ENCODE measurements around the gene RPS24. TPM values are rescaled to one million over a fixed set of nuclear protein-coding genes. Genes with fewer than 3 reads are reported as not detected.
A peak's percentile ranks its signal among the peaks of the same experiment; 100 is the strongest.

The RPS24 gene
- total RNA-seq, 1 experiment from 2014 or later, result 2,900 TPM

DNA sequence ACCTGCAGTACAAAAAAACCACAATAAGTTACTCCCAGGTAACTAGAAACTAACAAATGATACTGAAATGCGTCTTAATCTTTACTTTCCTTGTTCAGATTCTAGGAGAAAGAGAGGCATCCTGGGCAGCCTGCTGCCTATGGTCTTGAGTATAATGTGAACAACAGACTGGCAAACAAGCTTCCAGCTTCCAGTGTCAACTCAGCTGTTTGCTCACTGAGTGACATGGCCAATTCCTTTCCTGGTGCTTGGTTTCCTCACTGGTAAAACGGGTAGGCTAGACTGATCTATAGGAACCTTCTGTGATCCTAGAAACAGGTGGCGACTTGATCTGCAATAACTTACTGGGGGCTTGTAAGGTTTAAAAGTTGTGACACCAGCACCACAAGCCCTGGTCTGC, 14.4 kb upstream of the RPS24 start:
- in situ Hi-C loops (cut with HindIII; ENCODE audit: low pct_unique_long_range_greater_than_20kb, low sequenced_read_pairs), result no loop called here
- no peak for DNase-seq (ENCODE audit: low read depth, low spot score)

DNA sequence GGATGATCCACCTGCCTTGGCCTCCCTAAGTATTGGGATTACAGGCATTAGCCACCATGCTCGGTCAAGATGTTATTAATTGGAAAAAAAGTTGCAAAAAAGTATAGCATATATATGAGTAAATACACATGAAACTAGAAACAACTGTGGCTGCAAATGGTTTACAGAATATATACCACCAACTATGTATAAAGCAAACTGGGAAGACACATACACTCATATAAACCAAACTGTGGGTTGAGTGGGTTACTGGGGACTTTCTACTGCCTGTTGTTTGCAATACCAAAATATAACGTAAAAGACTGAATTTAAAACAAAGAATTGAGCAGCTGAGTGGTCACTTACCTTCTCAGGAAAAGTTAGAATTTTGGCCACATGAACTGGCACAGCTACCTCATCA, 12.5 kb upstream of the RPS24 start:
- in situ Hi-C loops (cut with HindIII; ENCODE audit: low pct_unique_long_range_greater_than_20kb, low sequenced_read_pairs), result no loop called here
- no peak for DNase-seq (ENCODE audit: low read depth, low spot score)

DNA sequence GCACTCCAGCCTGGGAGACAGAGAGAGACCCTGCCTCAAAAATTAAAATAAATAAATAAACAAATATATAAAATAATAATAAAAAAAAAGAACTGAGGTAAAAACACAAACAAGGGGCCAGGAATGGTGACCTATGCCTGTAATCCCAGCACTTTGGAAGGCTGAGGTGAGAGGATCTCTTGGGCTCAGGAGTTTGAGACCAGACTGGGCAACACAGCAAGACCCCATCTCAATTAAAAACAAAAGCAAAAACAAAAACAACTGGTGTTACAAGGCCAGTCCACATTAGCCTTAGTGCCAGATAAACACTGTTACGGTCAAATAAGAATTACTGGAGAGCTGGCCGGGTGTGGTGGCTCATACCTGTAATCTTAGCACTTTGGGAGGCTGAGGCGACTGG, 9.9 kb upstream of the RPS24 start:
- no peak for DNase-seq (ENCODE audit: low read depth, low spot score)
- in situ Hi-C loops (cut with HindIII; ENCODE audit: low pct_unique_long_range_greater_than_20kb, low sequenced_read_pairs), result no loop called here

DNA sequence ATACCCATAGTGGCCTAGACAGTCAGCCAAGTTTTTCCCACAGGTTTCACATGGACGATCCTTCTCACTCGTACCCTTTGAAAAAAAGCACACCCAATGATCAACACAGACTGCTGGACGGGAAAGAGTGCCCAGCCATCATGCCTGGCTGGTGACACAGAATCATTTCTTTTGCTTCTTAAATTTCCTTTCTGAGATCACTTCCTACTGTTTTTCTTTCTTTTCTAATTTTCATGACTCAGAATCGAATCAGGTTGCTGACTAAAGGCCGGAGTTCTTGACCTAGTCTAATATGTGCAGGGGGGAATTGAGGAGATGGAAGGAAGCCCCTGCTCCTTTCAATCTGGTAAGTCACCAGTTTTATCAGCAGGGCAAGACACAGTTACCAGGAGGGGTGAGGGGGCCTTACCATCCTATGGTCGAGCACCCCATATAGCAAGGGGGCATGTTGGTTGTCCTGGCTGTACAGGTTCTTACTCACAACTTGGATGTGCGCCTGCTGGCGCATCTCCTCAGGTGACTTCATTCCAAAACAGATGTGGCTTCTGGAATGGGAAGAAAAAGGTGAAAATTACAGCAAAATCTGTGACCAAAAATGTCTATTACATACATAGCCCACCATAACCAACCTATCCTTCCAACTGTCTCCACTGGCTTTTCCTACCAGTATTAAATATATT, 7.8 kb upstream of the RPS24 start:
- no peak for DNase-seq (ENCODE audit: low read depth, low spot score)
- in situ Hi-C loops (cut with HindIII; ENCODE audit: low pct_unique_long_range_greater_than_20kb, low sequenced_read_pairs), result no loop called here

DNA sequence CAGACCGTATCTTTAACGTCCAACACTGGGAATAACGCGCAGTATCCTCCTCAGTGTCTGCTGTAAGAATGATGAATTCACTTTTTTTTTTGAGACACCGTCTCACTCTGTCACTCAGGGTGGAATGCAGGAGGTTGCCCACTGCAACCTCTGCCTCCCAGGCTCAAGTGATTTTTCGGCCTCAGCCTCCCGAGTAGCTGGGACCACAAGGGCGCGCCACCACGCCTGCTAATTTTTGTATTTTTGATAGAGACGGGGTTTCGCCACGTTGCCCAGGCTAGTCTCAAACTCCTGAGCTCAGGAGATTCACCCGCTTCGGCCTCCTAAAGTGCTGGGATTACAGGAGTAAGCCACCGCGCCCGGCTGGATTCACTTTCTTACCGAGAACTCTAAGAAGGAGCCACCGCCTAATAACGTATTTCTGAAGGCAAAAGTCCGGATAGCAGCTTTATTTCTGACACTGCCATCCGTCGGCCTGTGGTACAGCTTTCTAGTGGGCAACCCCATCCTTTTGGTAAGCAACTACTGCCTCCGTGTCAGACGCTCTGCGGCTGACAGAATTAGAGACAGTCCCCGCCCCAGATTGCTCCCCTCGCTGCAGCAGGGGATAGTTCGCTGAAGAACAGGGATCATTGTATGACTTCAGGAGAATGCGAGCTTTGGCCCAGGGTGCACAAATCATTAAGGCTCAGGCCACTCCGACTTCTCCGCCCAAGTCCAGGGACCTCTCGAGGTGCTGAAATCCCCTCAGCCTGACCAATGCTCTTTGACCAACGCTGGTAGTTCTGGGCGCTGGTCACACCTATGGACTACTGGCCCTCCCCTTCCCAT, 5.0 kb upstream of the RPS24 start:
- DNase-seq (ENCODE audit: low read depth, low spot score), result no peak
- in situ Hi-C loops (cut with HindIII; ENCODE audit: low pct_unique_long_range_greater_than_20kb, low sequenced_read_pairs), result no loop called here

DNA sequence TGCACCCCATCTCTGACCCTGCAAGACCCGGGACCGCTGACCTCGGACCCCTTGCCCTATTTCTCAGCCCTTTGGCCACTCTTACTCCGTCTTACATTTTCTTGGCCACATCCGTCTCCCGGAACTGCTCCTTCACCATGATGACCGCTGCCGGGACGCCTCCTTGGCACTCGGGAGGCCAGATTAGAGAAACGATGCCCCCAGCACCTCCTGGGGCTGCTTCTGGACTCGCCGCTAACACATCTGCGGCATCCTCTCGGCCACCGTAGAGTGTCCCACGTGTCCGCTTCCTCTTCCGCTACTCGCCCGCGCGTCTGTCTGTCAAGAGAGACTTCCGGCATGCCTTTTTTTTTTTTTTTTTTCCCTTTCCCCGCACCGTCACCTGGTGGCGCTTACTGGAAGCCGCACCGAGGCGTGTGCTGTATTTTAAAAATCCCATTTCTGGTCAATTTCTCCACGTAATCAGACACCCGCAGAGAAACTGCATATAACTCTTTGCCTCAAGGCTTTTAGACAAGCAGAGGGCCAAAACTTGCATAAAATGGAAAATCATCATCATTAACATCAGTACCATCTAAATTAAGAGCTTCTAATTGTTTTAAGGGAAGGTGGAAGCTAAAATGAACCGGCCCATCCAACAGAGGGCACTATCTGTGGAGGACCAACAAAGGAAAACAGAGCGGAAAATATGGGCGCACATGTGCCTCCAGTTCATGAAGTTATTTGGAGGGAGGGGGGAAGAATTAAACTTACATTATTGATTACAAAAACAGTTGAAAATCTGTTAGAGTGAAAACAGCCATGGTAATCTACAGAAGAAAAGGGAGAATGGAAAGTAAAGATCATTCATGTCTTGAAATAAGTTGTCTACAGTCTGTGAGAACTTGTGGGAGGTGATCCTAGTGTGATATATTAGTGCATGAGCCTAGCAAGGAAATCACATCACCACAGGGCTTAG, 4.1 kb upstream of the RPS24 start, which contains the start of gene POLR3A:
POLR3A (minus strand) TSS at position 247 of the 958 bp plus-strand sequence; CDS start at position 139, 108 bp downstream.
- peak; percentile 95 for DNase-seq (ENCODE audit: low read depth, low spot score)
- in situ Hi-C loops (cut with HindIII; ENCODE audit: low pct_unique_long_range_greater_than_20kb, low sequenced_read_pairs), result no loop called here

DNA sequence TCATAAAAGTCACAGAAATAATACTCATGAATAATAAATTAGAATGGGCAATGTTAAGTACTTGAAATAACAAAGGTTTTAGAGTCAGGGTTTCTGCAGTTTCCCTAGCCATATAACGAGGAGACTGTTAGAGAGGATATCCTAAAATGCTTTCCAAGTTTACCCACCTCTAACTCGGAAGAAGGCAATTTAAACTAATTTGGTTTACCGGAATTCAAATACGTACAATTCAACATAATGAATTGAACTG, 351 bp upstream of the RPS24 start:
- in situ Hi-C loops (cut with HindIII; ENCODE audit: low pct_unique_long_range_greater_than_20kb, low sequenced_read_pairs), result no loop called here
- no peak for DNase-seq (ENCODE audit: low read depth, low spot score)

DNA sequence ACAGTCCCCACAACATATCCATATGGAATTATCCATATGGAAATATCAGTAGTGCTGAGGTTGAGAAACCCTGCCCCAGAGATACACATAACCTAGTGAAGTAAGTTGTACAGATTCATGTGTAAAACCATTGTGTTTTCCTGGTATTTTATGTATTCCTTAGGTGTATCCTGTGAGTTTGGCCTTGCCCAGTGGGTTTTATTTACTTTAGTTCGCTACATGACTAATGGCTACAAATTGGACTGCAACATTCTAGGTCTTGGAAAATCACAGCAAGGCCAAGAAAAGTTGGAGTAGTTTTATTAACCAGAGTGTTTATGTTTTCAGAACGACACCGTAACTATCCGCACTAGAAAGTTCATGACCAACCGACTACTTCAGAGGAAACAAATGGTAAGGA, 1.4 kb downstream of the RPS24 start:
- in situ Hi-C loops (cut with HindIII; ENCODE audit: low pct_unique_long_range_greater_than_20kb, low sequenced_read_pairs), result no loop called here
- no peak for DNase-seq (ENCODE audit: low read depth, low spot score)

DNA sequence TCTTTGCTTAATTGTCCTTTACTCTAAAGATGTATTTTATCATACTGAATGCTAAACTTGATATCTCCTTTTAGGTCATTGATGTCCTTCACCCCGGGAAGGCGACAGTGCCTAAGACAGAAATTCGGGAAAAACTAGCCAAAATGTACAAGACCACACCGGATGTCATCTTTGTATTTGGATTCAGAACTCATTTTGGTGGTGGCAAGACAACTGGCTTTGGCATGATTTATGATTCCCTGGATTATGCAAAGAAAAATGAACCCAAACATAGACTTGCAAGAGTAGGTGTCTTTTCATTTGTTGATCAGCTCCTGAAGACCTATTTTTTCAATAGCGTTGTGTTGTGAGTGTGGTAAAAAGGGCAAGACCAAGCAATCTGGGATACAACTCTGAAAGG, 1.8 kb downstream of the RPS24 start:
- DNase-seq (ENCODE audit: low read depth, low spot score), result no peak
- in situ Hi-C loops (cut with HindIII; ENCODE audit: low pct_unique_long_range_greater_than_20kb, low sequenced_read_pairs), result no loop called here

DNA sequence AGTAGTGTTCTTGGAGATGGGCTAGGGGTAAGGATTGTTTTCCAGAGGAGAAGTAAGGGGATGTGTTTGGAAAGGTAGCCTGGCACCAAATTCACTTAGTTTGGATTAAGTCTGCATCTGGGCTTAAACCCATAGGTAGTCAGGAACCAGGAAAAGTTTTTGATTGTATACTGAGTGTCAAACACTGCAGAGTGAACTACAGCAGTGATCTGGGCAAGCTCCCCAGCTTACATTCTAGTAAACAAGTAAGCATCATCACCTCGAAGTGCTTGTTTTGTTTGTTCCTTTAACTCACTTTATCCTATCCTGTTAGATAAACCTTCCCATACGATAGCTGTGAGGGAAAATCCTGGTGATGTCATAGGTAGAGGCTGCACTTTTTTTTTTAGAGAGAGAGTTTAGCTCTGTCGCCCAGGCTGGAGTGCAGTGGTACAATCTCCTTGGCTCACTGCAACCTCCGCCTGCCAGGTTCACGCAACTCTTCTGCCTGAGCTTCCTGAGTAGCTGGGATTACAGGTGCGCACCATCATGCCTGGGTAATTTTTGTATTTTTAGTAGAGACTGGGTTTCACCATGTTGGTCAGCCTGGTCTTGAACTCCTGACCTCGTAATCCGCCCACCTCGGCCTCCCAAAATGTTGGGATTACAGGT, 2.4 kb downstream of the RPS24 start:
- in situ Hi-C loops (cut with HindIII; ENCODE audit: low pct_unique_long_range_greater_than_20kb, low sequenced_read_pairs), result no loop called here
- no peak for DNase-seq (ENCODE audit: low read depth, low spot score)

DNA sequence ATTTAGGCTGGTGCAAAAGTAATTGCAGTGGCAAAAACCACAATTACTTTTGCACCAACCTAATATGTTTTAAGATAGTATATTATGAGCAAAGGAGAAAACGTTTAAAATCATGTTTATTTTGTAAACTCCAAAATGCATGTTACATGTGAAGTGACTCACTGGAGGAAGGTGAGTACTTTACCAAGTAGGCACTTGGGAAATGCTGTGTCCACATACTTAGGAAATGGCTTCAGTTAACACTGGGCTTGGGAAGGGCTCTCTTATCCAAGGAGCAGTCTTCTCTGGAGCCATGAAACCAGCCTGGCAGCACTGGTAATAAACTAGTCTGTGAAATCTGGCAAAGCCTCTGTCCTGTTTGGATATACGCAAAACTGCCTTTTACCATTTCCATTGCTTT, 4.4 kb downstream of the RPS24 start:
- in situ Hi-C loops (cut with HindIII; ENCODE audit: low pct_unique_long_range_greater_than_20kb, low sequenced_read_pairs), result no loop called here
- no peak for DNase-seq (ENCODE audit: low read depth, low spot score)

DNA sequence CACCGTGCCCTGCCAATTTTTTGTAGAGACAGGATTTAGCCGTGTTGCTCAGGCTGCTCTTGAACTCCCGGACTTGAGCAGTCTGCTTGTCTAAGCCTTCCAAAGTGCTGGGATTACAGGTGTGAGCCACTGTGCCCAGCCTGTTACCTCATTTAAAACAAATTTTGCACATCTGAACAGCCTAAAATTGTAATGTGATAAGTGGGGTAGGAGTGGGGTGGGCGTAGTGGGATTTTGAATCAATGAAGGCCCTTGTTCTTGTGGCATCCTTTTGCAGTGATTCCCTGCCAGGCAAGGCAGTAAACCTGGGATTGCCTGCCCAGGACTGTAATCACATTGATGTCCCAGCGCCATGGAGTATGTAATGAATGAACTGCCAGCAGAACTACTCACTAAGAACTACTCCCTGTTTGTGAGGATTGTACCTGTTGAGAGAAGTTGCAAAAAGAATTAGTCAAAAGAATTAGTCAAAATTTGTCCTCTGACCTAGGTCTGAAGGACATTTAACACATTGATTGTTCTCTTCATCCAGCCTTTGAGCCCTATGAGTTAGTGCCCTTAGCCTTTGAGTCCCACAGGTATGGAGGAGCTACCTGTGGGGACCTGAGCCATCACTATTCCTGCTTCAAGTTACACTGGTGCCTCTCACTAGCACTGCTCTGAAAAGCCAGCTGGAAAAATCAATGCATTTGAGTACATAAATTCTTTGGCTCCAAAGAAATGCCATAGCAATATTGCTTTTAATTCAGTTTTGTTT, 5.3 kb downstream of the RPS24 start:
- in situ Hi-C loops (cut with HindIII; ENCODE audit: low pct_unique_long_range_greater_than_20kb, low sequenced_read_pairs), result no loop called here
- no peak for DNase-seq (ENCODE audit: low read depth, low spot score)

DNA sequence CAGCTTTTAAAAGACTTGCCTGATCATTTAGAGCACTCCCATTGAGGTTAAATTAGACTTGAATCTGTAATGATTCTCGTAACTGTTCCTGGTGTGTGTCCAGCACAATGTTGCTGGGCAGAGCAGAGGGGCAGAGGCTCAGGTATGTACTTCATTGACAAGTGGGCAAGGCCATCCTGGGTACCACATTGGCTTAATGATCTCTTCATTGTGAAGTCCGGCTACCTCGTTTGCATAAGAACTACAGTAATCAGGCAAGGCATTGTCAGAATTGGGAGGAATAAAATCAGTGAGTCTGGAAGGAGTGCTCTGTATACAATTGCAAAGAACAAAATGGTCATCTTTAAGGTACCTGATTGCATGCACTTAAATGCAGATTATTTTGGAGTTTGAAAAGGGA, 6.1 kb downstream of the RPS24 start:
- in situ Hi-C loops (cut with HindIII; ENCODE audit: low pct_unique_long_range_greater_than_20kb, low sequenced_read_pairs), result no loop called here
- DNase-seq (ENCODE audit: low read depth, low spot score), result no peak

DNA sequence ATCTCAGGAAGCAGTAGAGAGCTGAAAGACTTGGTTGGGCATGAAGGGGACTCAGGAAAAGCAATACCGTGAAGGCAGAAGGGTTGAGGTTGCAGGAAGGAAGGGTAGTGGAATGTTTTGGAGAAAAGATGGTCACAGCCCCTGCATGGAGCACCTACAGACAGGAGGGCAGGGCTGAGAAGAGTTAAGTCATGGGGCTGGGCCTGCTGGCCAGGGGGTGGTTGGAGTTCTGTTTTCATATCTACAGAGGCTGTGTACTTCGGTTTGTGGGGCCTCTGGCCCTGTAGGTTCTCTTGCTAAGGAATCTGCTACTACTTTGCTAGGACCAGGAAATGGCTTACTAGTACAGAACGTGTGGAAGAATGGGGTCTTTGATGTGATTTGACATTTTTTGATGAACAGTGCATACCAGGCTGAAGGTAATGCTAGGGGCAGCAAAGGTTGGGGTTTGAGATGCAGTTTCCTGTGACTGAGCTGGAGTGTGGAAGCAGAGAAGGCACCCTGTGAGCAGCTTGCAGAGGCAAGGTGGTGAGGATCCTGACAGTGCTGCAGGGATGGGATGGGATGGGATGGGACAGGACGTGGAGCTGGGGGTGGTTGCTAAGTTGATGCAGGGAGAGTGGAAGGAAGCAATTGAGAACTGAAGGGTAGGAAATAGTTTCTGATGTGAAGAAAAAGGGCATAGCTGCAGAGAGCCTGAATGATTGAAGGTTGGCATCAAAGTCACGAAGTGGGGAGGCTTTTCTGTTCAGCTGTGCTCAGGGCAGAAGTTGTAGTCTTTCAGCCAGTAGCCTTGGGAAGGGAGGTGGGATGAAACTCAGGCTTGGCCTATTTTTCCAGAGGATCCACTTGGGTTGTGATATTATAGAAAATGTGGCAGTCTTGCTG, 7.8 kb downstream of the RPS24 start:
- in situ Hi-C loops (cut with HindIII; ENCODE audit: low pct_unique_long_range_greater_than_20kb, low sequenced_read_pairs), result no loop called here

DNA sequence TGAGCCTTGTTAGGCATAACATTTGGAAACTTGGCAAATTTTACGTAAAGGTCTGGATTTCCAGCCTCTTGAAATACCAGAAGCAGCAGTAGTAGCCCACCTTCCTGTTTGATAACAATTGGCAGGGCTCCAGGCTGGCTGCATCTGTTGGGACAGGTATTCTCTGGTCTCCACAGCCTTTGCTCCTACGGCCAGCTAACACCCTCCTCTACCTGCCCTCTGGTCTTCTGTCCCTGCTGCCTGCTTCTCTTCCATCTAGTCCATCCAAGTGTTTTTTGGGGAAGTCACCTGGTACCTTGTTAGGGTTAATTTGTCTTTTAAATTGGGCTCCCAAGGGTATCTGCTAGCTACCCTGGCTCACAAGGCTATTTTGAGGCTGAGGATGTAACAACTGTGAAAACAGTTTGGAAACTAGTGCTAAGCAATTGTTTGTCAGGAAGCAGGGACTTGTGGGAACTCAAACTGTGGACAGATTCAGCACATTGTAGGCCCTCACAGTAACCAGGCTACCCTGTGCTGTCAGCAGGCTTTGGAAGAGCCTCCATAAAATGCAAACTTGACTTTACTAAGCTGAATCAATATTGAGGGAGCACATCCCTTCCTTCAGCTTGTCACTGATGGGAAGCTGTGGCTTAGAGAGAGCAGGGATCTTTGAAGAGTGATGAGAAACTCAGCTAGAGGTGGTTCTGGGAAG, 8.5 kb downstream of the RPS24 start:
- in situ Hi-C loops (cut with HindIII; ENCODE audit: low pct_unique_long_range_greater_than_20kb, low sequenced_read_pairs), result no loop called here
- DNase-seq (ENCODE audit: low read depth, low spot score), result no peak

More for the DNA sequence above, 7.8 kb downstream of the RPS24 start:
- DNase-seq (ENCODE audit: low read depth, low spot score), result no peak

DNA sequence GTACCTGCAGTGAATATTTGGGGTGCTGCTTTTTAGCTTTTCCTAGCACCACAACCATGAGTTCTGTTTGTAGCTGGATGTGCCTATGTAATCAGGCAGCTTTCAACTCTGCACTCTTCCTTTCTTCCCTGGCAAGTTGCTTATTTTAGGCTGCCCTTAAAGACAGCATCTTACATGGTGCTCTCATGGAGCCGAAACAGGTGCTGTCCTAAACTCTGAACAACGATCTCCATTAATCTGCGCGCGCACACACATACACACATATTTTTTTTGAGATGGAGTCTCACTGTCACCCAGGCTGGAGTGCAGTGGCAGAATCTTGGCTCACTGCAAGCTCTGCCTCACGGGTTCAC, 9.1 kb downstream of the RPS24 start:
- no peak for DNase-seq (ENCODE audit: low read depth, low spot score)
- in situ Hi-C loops (cut with HindIII; ENCODE audit: low pct_unique_long_range_greater_than_20kb, low sequenced_read_pairs), result no loop called here

Measured in SK-MEL-5 (cell line).